K562 (cell line): Measurements from ENCODE around the gene NINJ1. TPM values are rescaled to one million over a fixed set of nuclear protein-coding genes. Genes with fewer than 3 reads are reported as not detected.

ENCODE experiments used
- ATAC-seq: fragments of 200-7000 bp; cut with Tn5 transposase; 3 replicates; pipeline ENCODE4 v1.9.1; 2020; ENCODE audit warnings: moderate library complexity
- BruUV-seq: library from RNA; stranded (reverse); fragments of 400-500 nt; replicated peaks from 2 replicates; lab custom pipeline; 2021; lab: Mats Ljungman, UMichigan
- CTCF ChIA-PET: fragments of 300-600 bp; formaldehyde crosslinking; extraction: SDS; loops from one replicate; lab custom pipeline; 2021; ENCODE audit warnings: low intra/inter-chr PET ratio; lab: Yijun Ruan, JAX
- POLR2A ChIA-PET: fragments of 300-600, 350-650 bp; sonication (Branson Sonifier 250); formaldehyde crosslinking; extraction: SDS; loops from one replicate; lab custom pipeline; 2021; ENCODE audit warnings: antibody characterized with exemption, inconsistent platforms; lab: Yijun Ruan, JAX
- DNase-seq, 4 experiments: peaks; one replicate each; pipeline versions ENCODE4 v3.0.0 to v3.0.0-alpha.2; 2011 to 2018; ENCODE audit warnings: low spot score in 3 of 4, mixed read lengths in 3 of 4; ENCODE audit errors: extremely low read depth in 1 of 4
- FAIRE-seq: peaks from 2 replicates; lab custom pipeline; 2011; peaks lifted over from hg19 to GRCh38; lab: Jason Lieb, UNC
- H2AFZ ChIP-seq: 2 replicates; pipeline ENCODE4 v1.6.0; 2011; ENCODE audit warnings: low read depth, low read length, control low read depth, inconsistent platforms
- H3K27ac ChIP-seq: fragments of 200-600 bp; 3 replicates; pipeline ENCODE4 v1.8.0; 2011; ENCODE audit warnings: low read depth, mild to moderate bottlenecking, control low read depth, inconsistent platforms, low read length, moderate library complexity, mixed read lengths; ENCODE audit errors: extremely low read depth
- H3K27me3 ChIP-seq, 2 experiments: fragments of 300-600 bp in 1 of 2; 2 replicates in 1 of 2; 3 replicates in 1 of 2; pipeline versions ENCODE4 v1.6.0 to v1.8.0; 2011; ENCODE audit warnings: inconsistent platforms in 2 of 2, low read length in 2 of 2, mild to moderate bottlenecking in 1 of 2, mixed read lengths in 1 of 2, moderate library complexity in 1 of 2; ENCODE audit not compliant: control insufficient read depth in 2 of 2, insufficient read depth in 2 of 2
- H3K36me3 ChIP-seq: fragments of 300-600 bp; 3 replicates; pipeline ENCODE4 v1.8.0; 2011; ENCODE audit warnings: mild to moderate bottlenecking, low read length, inconsistent platforms; ENCODE audit not compliant: control insufficient read depth, insufficient read depth
- H3K4me1 ChIP-seq, 2 experiments: fragments of 200-600 bp in 1 of 2; replicated peaks in 1 of 2; 2 replicates in 1 of 2; 3 replicates in 1 of 2; pipeline versions ENCODE4 v1.5.1 to v1.8.0; 2011; ENCODE audit warnings: inconsistent platforms in 2 of 2, low read length in 2 of 2, mild to moderate bottlenecking in 1 of 2, mixed read lengths in 1 of 2, moderate library complexity in 1 of 2; ENCODE audit not compliant: control insufficient read depth in 2 of 2, insufficient read depth in 2 of 2
- H3K4me2 ChIP-seq: 2 replicates; pipeline ENCODE4 v1.6.1; 2011; ENCODE audit warnings: low read length, control low read depth, inconsistent platforms, mixed read lengths; ENCODE audit not compliant: insufficient read depth
- H3K4me3 ChIP-seq: fragments of 200-600 bp; sonication (generic), shearing (Covaris generic); 2 replicates; pipeline ENCODE4 v1.5.1; 2016; ENCODE audit warnings: control low read depth, inconsistent platforms
- H3K79me2 ChIP-seq: fragments of 200-600 bp; 3 replicates; pipeline ENCODE4 v1.8.0; 2011; ENCODE audit warnings: low read length, inconsistent platforms; ENCODE audit not compliant: control insufficient read depth, insufficient read depth
- H3K9ac ChIP-seq, 2 experiments: 2 replicates each; pipeline versions ENCODE4 v1.6.0 to v1.6.1; 2011; ENCODE audit warnings: low read depth in 2 of 2, low read length in 2 of 2, control low read depth in 1 of 2, inconsistent platforms in 1 of 2, mild to moderate bottlenecking in 1 of 2, mixed read lengths in 1 of 2; ENCODE audit not compliant: insufficient read depth in 1 of 2
- H3K9me1 ChIP-seq: one replicate; pipeline ENCODE4 v1.6.0; 2011; ENCODE audit warnings: inconsistent platforms, mild to moderate bottlenecking, low read length, moderate library complexity; ENCODE audit not compliant: control insufficient read depth, insufficient read depth
- H3K9me3 ChIP-seq: replicated peaks from 2 replicates; pipeline ENCODE4 v1.5.1; 2011; ENCODE audit warnings: low read depth, low read length, inconsistent platforms; ENCODE audit not compliant: control insufficient read depth, insufficient read depth
- H4K20me1 ChIP-seq: replicated peaks from 2 replicates; pipeline ENCODE4 v1.6.1; 2011; ENCODE audit warnings: low read length, inconsistent platforms, mixed read lengths; ENCODE audit not compliant: control insufficient read depth, insufficient read depth
- ATF2 ChIP-seq: sonication (generic); formaldehyde crosslinking; IDR thresholded peaks from 2 replicates; pipeline ENCODE4 v1.8.1; 2022; ENCODE audit warnings: missing genetic modification reagents
- CTCFL ChIP-seq: IDR thresholded peaks from 2 replicates; pipeline ENCODE4 v1.6.1; 2011; ENCODE audit warnings: borderline replicate concordance, low read depth, mild to moderate bottlenecking, moderate library complexity, low read length; ENCODE audit not compliant: insufficient read depth, poor library complexity, severe bottlenecking
- GATAD2B ChIP-seq: fragments of 450-650 bp; IDR thresholded peaks from 2 replicates; pipeline ENCODE4 v1.6.1; 2017; ENCODE audit warnings: mild to moderate bottlenecking, borderline replicate concordance
- ID3 ChIP-seq, 2 experiments: fragments of 250-450 bp in 1 of 2; fragments of 450-650 bp in 1 of 2; sonication (Bioruptor Pico) in 1 of 2; IDR thresholded peaks; 2 replicates each; pipeline versions ENCODE4 v1.6.1 to v1.8.0; 2016 to 2021; ENCODE audit warnings: mild to moderate bottlenecking in 2 of 2, moderate library complexity in 2 of 2, missing compliant biosample characterization in 1 of 2, missing genetic modification characterization in 1 of 2
- JUN ChIP-seq, 2 experiments: sonication (generic) in 1 of 2; formaldehyde crosslinking in 1 of 2; IDR thresholded peaks; 2 replicates each; pipeline versions ENCODE4 v1.6.1 to v1.8.0; 2012 to 2022; ENCODE audit warnings: borderline replicate concordance in 2 of 2, mild to moderate bottlenecking in 2 of 2, improper control_type of control experiment in 1 of 2, low read depth in 1 of 2, low read length in 1 of 2, missing genetic modification reagents in 1 of 2
- MAFK ChIP-seq: IDR thresholded peaks from 2 replicates; pipeline ENCODE4 v1.6.1; 2011; ENCODE audit warnings: low read length, improper control_type of control experiment
- RBM22 ChIP-seq: fragments of 200-400 bp; formaldehyde crosslinking; IDR thresholded peaks from 2 replicates; pipeline ENCODE4 v1.6.1; 2018; ENCODE audit warnings: low read length, low read depth; ENCODE audit not compliant: poor library complexity, severe bottlenecking
- ZNF512 ChIP-seq: IDR thresholded peaks from 2 replicates; pipeline ENCODE4 v1.6.1; 2016; ENCODE audit warnings: missing genetic modification characterization, missing compliant biosample characterization
- ZNF518B ChIP-seq: fragments of 250-450 bp; sonication (Bioruptor Pico); IDR thresholded peaks from 2 replicates; pipeline ENCODE4 v1.5.0; 2021; ENCODE audit warnings: mild to moderate bottlenecking, moderate library complexity
- WGBS: fragments of 100-300 bp; shearing (Covaris generic); methylation state at CpG from one replicate; pipeline ENCODE4 v1.1.6; 2016; ENCODE audit warnings: low coverage, mixed read lengths; ENCODE audit not compliant: insufficient coverage; ENCODE audit errors: missing lambda C conversion rate; 5-methylcytosine and 5-hydroxymethylcytosine counted together
- in situ Hi-C: fragments of 300-500 bp; cut with MboI; formaldehyde crosslinking; loops from 4 replicates; pipeline ENCODE4 v1.15.0; 2018; ENCODE audit warnings: inconsistent platforms, mixed read lengths
- intact Hi-C: fragments of 100-400 bp; cut with micrococcal nuclease; formaldehyde crosslinking; loops from 2 replicates; pipeline ENCODE4 v1.14.2; 2022
- polyA plus RNA-seq, 8 experiments: library from polyadenylated mRNA; depleted of rRNA in 4 of 8; stranded (reverse) in 5 of 8; unstranded in 3 of 8; fragments of >200 nt; fragmentation: Nextera tagmentation in 2 of 8; fragmentation: Illumina TruSeq in 1 of 8; extraction: Ambion mirVana in 2 of 8; extraction: Trizol in 1 of 8; gene quantifications; 2 replicates each; pipeline versions ENCODE4 v1.2.1 to v1.2.3, GENCODE V29; 2011 to 2014; ENCODE audit warnings: inconsistent platforms in 1 of 8, missing spikeins in 1 of 8
- total RNA-seq, 7 experiments: library from RNA; depleted of rRNA in 6 of 7; stranded (reverse); fragments of >200 nt in 6 of 7; fragmentation: Illumina TruSeq in 2 of 7; extraction: Trizol in 2 of 7; gene quantifications; 2 replicates each; pipeline versions ENCODE4 v1.2.1 to v1.2.3, GENCODE V29; 2011 to 2021; ENCODE audit warnings: low replicate concordance in 1 of 7

NINJ1 gene
- total and polyA plus RNA-seq, 9 of the 15 experiments (the other 6 are each of a cell fraction or from before 2014, with no cell fraction given): 0.13 to 8.4 (median 4.9) TPM

GRCh38 chr9:93111371-93112115, 22.5 kb downstream of the NINJ1 start:
- Histone ChIP-seq H3K36me3 (peaks cover 5% of the 10 kb centered on the region; the same call in 1 of the 3 replicates), H3K4me2 (no peak overlapping the region), H3K4me3 (no peak overlapping the region), H3K27ac (no peak overlapping the region), H3K9me3 (no peaks in the 10 kb centered on the region), H3K79me2 (no peaks in the 10 kb centered on the region), H3K9me1 (peaks cover 3% of the 10 kb centered on the region), H3K9ac (peak overlapping the region in 1 of 2 experiments; percentile 36; a peak in 2 of 4 replicates), H3K27me3 (no peaks in the 10 kb centered on the region), H3K4me1 (peaks cover 48 to 68% of the 10 kb centered on the region in 2 experiments), H4K20me1 (no peaks in the 10 kb centered on the region), H2AFZ (no peak overlapping the region)
- ChIA-PET POLR2A (interaction anchor here (0.9 to 1.0 kb wide), 2 partner anchors 23 to 29 kb away, joined by 3 read pairs; no protein-coding TSS in a partner anchor), CTCF (no interaction called here)
- intact Hi-C loops: no loop called here
- DNase-seq: no peak
- FAIRE-seq: no peak
- ATAC-seq: no peak
- WGBS: 82% methylated on average over 11 of the region's 18 CpGs
- no TSS peak for BruUV-seq
- in situ Hi-C loops: no loop called here
- TF ChIP-seq RBM22: no peak
- no peak for TF ChIP-seq ATF2
- no peak for TF ChIP-seq CTCFL
- TF ChIP-seq ID3 (CRISPR knock-in tag; IDR thresholded peaks at IDR 0.05): no peak
- TF ChIP-seq ID3 (tag; IDR thresholded peaks at IDR 0.05): no peak
- no peak for TF ChIP-seq GATAD2B
- TF ChIP-seq JUN (IDR thresholded peaks at IDR 0.05; ENCODE audit: borderline replicate concordance, low read depth, low read length): no peak
- no peak for TF ChIP-seq JUN (CRISPR knock-in tag; IDR thresholded peaks at IDR 0.05; ENCODE audit: borderline replicate concordance)
- TF ChIP-seq ZNF518B (CRISPR knock-in tag): no peak
- no peak for TF ChIP-seq ZNF512
- no peak for TF ChIP-seq MAFK
